GM18870 (cell line): Measurements from ENCODE around the gene ZP2.
"Not testable (repeated sequence)": the region's sequence is repeated elsewhere in the genome, so short reads cannot be mapped to it uniquely, and the experiment has no call there.

Experiments used
- ATAC-seq: cut with Tn5 transposase; IDR thresholded peaks from one replicate; pipeline ENCODE4 v1.9.1; 2021; ENCODE audit warnings: moderate library complexity; ENCODE audit not compliant: unreplicated experiment

ZP2 gene

GRCh38 chr16:21211486-21211885 lies at the start of gene ZP2:
Gene ZP2, minus strand, starts transcription at chr16:21211574. Its CDS starts 27 bp downstream, at chr16:21211547.
- ATAC-seq = no peak

DNA sequence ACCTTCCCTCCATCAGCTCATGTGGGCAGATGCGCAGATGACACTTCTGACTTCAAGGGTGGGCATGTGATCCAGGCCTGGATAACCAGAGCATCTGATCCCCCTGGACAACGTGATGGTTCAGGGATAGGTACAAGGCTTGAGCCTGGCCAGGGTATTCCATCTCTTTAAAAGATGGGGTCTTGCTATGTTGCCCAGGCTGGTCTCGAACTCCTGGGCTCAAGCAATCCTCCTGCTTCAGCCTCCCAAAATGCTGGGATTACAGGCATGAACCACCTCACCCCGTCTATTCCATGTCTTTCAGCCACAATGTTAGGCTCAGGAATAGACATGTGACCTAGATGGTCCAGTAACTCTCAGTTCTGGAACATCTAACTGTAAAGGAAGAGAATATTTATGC lies 45.9 kb upstream of the ZP2 start:
- no peak for ATAC-seq

DNA sequence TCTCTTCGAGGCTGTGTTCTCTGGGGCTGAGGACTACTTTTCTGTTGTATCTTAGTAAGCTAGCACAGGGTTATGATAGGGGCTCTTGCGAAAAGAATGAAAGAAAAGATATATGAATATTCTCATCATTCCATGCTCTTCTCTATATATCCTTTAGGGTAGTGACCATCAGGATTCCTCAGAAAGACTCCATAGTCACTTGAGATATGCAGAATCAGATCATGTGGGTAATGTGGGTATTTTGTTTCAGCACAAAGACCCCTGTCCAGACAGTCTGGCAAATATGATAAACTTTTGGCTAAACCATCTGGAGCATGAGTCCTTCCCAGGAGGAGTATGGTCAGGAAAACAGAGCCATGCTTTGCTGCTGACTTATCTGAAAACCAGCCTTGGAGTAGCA lies 45.3 kb upstream of the ZP2 start:
- no peak for ATAC-seq

DNA sequence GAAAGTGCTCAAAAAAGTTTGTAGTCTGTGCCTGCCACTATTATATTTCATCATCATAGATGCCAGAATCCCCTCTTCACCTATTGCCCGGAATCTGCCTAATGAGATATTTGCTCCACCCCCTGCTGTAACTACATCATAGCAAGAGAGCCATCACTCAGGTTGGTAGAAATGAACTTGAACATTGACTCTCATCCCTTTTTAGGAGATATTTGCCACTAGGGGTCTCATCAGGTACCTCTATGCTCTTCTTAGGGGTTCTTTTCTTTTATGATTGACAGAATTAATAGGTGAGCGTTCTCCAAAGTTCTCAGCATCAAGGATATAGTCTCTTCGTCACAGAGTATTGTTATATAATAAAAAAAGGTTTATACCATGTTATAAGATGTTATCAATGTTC lies 42.1 kb upstream of the ZP2 start:
- no peak for ATAC-seq

DNA sequence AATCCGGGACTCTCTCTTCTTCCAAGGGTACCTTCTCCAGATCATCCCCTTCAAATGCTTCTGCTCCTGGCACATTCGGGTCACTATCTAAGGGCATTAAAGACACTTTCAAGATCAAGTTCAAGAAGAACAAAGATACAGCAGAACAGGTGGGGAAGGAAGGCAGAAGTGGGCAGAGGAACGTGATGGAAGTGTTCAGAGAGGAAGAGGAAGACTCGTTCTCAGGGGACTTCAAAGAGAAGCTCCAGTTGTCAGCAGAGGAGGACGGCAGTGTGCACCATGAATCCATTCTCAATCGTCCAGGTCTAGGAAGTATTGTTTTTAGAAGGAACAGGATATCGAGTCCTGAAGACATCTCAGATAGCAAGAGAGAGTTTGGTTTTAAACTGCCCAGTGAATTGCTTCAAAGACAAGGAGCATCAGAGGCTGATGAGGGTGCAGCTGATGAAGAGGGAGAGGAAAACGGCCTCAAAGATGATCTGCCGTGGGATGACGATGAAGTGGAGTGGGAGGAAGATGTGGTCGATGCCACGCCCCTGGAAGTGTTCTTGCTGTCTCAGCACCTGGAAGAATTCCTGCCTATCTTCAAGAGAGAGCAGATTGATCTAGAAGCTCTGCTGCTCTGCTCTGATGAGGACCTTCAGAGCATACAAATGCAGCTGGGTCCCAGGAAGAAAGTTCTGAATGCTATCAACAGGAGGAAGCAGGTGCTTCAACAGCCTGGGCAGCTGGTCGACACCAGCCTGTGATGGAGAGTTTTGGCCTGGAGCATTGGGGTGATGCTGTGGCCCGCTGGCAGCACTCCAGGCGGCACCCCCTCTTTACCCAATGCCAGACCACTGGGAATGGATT lies 38.9 kb upstream of the ZP2 start:
- no peak for ATAC-seq

GRCh38 chr16:21248179-21248578 lies 36.8 kb upstream of the ZP2 start:
- not testable (repeated sequence) for ATAC-seq

DNA sequence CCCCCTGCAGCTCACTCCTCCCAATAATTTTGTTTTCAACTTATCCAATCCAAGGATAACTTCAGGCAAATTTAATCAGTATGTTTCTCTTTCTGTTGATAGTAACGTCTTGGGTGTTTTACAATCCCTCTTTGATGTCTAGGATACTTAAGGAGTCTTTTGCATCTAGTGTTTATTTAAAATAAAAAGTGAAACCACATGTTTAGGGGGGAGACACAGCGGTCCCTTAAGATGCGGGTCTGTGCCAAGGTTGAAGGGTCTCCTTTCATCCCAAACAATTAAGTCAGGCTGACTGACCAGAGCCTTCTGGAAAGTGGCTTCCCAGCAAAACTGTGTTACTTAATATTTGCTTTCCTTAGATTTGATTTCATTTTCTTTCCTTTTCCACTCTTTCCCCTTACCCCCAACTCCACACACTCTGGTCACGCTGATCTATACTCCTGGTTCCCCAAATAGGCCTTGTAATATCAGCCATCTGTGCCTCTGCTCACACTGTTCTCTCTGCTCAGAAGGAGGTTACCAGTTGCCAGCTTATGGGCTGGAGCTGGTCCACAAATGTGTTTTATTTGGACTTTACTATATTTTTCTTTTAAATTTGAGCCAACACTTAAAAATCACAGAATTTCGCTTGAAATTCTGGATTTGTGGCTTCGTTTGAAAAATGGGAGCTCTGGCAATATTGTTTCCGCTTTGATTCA lies 33.3 kb upstream of the ZP2 start:
- no peak for ATAC-seq

GRCh38 chr16:21242756-21243155 lies 31.4 kb upstream of the ZP2 start:
- no peak for ATAC-seq

GRCh38 chr16:21239646-21240045 lies 28.3 kb upstream of the ZP2 start:
- ATAC-seq = no peak

- no peak for ATAC-seq
Measured at GRCh38 chr16:21236831-21237230, 25.5 kb upstream of the ZP2 start.

- ATAC-seq = no peak
Measured at GRCh38 chr16:21235199-21235585, 23.8 kb upstream of the ZP2 start.

GRCh38 chr16:21233521-21234150 lies 22.3 kb upstream of the ZP2 start, which contains the start of gene ANKS4B:
Gene ANKS4B, plus strand, starts transcription at chr16:21233699. Its CDS starts 39 bp downstream, at chr16:21233738.
- no peak for ATAC-seq

GRCh38 chr16:21233045-21233520 lies 21.7 kb upstream of the ZP2 start:
- no peak for ATAC-seq

DNA sequence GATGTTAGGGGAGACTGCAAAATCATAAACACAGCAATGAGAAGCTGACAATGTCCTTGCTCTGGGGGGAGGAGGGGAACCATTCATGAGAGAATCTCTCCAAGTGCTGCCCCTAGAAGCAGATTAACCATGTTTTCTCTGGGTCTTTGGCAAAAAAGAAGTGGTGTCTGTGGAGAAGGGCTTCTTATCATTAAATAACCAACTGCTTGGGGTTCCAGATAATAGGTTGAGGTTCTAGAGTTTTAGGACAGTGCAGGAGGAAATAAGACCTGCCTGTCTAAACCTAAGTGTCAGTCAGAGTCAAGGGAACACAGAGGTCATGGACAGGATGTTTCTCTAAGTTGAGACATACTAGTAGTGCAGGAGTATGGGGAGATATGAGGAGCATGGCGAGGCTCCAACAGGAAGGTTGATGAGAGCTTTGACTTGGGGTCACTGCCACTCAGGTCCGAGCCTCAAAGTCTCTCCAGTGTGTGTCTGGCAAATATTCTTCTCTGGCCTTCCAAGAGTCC lies 17.0 kb upstream of the ZP2 start:
- ATAC-seq = no peak

- ATAC-seq = no peak
Measured at GRCh38 chr16:21227866-21228265, 16.5 kb upstream of the ZP2 start.

GRCh38 chr16:21226749-21227148 lies 15.4 kb upstream of the ZP2 start:
- ATAC-seq = no peak

- ATAC-seq = no peak
Measured at GRCh38 chr16:21224800-21225199, 13.4 kb upstream of the ZP2 start.

DNA sequence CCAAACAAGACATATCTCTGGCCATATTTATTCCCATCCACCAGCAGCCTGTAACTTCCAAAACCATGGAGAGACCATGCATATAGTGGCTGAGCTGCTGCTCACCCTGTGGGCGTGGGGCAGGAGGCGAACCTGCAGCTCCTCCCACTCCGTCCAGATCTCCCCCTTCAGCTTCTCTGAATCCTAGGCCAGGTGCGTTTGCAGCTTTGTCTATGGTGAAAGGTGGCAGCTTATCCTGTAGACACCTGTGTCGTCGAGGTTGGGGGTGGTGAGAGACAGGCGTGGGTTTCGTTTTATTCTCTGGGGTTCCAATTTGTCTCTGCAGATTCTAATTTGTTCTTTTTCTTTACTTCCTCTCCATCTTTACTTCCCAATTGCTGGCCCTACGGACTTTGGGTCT lies 12.4 kb upstream of the ZP2 start:
- ATAC-seq = no peak

DNA sequence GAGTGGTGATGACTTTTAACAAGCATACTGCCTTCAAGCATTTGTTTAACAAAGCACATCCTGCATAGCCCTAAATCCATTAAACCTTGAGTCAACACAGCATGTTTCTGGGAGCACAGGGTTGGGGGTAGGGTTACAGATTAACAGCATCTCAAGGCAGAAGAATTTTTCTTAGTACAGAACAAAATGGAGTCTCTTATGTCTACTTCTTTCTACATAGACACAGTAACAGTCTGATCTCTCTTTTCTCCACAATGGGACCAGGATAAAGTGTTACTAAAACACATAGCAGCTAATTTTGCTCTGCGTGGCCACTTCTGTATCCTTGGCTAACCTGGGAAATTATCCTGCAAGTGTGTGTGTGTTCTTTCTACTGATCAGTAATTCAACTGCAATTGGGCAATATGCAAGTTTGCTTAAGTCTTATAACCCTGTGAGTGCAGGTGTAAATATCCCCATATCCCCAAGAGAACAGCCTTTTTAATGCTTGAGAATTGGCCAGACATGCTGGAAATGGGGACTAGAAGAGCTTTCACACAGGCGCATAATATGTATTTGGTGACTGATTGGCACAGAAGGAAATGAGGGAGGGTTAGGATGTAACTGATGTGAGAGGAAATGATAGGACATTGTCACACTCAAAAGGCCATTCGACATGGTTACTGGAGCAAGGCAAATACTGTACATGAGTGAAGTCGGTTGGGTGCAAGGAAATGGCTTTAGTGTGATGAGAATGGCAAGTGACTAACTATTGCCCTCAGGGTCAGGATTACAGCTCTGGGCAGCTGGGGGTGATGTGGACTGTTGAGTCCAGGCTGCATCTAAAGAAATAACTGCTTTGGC lies 11.3 kb upstream of the ZP2 start:
- no peak for ATAC-seq

DNA sequence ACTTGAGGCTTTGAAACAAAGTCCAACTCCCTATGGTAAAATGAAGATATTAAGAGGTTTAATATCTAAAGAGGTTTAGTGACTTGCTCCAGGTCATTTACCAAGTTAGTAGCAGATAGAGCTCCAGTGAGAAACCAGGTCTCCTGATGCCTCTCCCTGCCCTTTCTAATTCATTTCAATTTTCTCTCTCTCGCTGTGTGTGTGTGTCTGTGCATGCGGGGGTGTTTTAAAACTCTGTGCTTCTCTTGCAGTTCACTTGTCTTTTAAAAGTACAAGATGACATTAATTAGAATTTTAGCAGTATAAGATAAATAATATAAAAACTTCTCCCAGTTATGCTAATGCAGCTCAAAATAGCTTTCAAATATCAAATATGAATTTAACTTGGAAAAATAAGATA lies 8.2 kb upstream of the ZP2 start:
- ATAC-seq = no peak

DNA sequence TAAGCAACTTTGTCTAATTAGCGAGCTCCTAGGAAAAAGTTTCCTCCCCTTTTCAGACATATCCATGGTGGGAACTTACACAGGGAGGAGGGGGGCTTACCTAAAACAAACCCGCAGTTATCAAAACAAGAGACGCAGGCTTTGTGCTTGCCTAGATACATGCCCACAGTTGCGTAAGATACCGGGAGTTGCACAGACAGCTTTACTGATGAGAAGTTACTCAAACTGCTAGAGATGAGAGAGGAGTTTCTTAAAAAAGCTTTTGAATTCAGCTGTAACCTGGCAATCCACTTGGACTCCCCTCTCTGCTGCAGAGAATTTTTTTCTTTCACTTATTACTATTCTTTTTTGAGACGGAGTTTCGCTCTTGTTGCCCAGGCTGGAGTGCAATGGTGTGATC lies 6.8 kb upstream of the ZP2 start:
- no peak for ATAC-seq
